Esophagus muscularis mucosa (tissue), 4 donors: ENCODE results near the gene AWAT2. TPM values are rescaled to one million over a fixed set of nuclear protein-coding genes. Genes with fewer than 3 reads are reported as not detected.

ENCODE experiments used
- DNase-seq: peaks from one replicate; pipeline ENCODE4 v3.0.0-alpha.2; 2017; ENCODE audit errors: extremely low spot score
- H3K27ac ChIP-seq, 4 donors: fragments of 200-600 bp; sonication (generic); replicated peaks in 1 of 4; 1 replicate in 3 of 4; 2 replicates in 1 of 4; pipeline ENCODE4 v1.5.1; 2016 to 2019; ENCODE audit warnings: mild to moderate bottlenecking in 1 of 4
- H3K27me3 ChIP-seq, 4 donors: fragments of 200-600 bp; sonication (generic); one replicate each; pipeline versions ENCODE4 v1.5.1 to v1.6.0; 2016 to 2019
- H3K36me3 ChIP-seq, 4 donors: fragments of 200-600 bp; sonication (generic); one replicate each; pipeline ENCODE4 v1.5.1; 2016 to 2019
- H3K4me1 ChIP-seq, 4 donors: fragments of 200-600 bp; sonication (generic); one replicate each; pipeline ENCODE4 v1.5.1; 2016 to 2019
- H3K4me3 ChIP-seq, 4 donors: fragments of 200-600 bp; sonication (generic); 1 replicate in 2 of 4; 2 replicates in 2 of 4; pipeline ENCODE4 v1.5.1; 2016 to 2019; ENCODE audit warnings: mild to moderate bottlenecking in 4 of 4, moderate library complexity in 1 of 4
- H3K9me3 ChIP-seq, 4 donors: fragments of 200-600 bp; sonication (generic); 1 replicate in 3 of 4; 2 replicates in 1 of 4; pipeline ENCODE4 v1.5.1; 2016 to 2019
- CTCF ChIP-seq, 3 experiments: fragments of 200-600 bp in 2 of 3; fragments of 450-650 bp in 1 of 3; sonication (generic) in 2 of 3; IDR thresholded peaks; one replicate each; pipeline ENCODE4 v1.5.1; 2017 to 2019; ENCODE audit warnings: antibody characterized with exemption in 3 of 3, mild to moderate bottlenecking in 2 of 3, moderate library complexity in 1 of 3
- EP300 ChIP-seq: sonication (generic); formaldehyde crosslinking; IDR thresholded peaks from one replicate; pipeline ENCODE4 v1.6.1; 2017; ENCODE audit warnings: antibody characterized with exemption
- POLR2A ChIP-seq: fragments of 450-650 bp; IDR thresholded peaks from one replicate; pipeline ENCODE4 v1.6.1; 2017; ENCODE audit warnings: antibody characterized with exemption, moderate library complexity, mild to moderate bottlenecking, low read depth
- POLR2AphosphoS5 ChIP-seq, 2 donors: sonication (generic); formaldehyde crosslinking; IDR thresholded peaks; one replicate each; pipeline ENCODE4 v1.6.1; 2017; ENCODE audit warnings: antibody characterized with exemption in 2 of 2
- WGBS: methylation state at CpG from one replicate; pipeline ENCODE4 v1.1.5; 2018; 5-methylcytosine and 5-hydroxymethylcytosine counted together
- intact Hi-C: fragments of 100-400 bp; cut with DNase I; formaldehyde crosslinking; loops from one replicate; pipeline ENCODE4 v1.15.1; 2023
- total RNA-seq, 4 donors: library from RNA; depleted of rRNA; stranded (reverse); fragments of >200 nt; gene quantifications; one replicate each; pipeline versions ENCODE4 v1.1.0 to v1.2.1, GENCODE V29; 2016

Gene AWAT2
- total RNA-seq, 4 donors from 2014 or later, result not detected

- Histone ChIP-seq H3K9me3 (no peaks in the 10 kb centered on the region), H3K27me3 (no peaks in the 10 kb centered on the region), H3K36me3 (no peaks in the 10 kb centered on the region), H3K4me3 (no peak overlapping the region), H3K27ac (no peak overlapping the region), H3K4me1 (no peaks in the 10 kb centered on the region)
- 71% methylated on average over 3 of the region's 3 CpGs for WGBS
- intact Hi-C loops, result no loop called here
- DNase-seq, result no peak
- TF ChIP-seq EP300, result no peak
- TF ChIP-seq POLR2A, result no peak
- no peak for TF ChIP-seq CTCF (IDR thresholded peaks at IDR 0.05)
- no peak for TF ChIP-seq POLR2AphosphoS5 (IDR thresholded peaks at IDR 0.05)
Measured at GRCh38 chrX:70079870-70080269, 30.1 kb upstream of the AWAT2 start.

DNA sequence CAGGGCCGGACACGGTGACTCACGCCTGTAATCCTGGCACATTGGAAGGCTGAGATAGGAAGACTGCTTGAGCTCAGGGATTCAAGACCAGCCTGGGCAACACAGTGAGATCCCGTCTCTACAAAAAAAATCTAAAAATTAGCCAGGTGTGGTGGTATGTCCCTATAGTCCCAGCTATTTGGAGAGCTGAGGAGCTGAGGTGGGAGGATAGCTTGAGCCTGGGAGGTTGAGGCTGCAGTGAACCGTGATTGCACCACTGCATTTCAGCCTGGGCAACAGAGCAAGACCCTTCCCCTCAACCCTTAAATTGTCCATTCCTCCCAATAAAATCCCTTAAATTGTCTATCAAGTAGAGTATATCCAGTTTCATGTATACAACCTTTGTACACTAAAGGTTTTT lies 29.6 kb upstream of the AWAT2 start:
- H3K9me3 ChIP-seq, result no peaks in the 10 kb centered on the region
- H3K27ac ChIP-seq, result no peak overlapping the region
- DNase-seq, result no peak
- H3K4me3 ChIP-seq, result no peak overlapping the region
- no peak for TF ChIP-seq POLR2AphosphoS5 (IDR thresholded peaks at IDR 0.05)
- no peak for TF ChIP-seq CTCF (IDR thresholded peaks at IDR 0.05)
- no peak for TF ChIP-seq POLR2A
- TF ChIP-seq EP300, result no peak
- intact Hi-C loops, result no loop called here
- no peaks in the 10 kb centered on the region for H3K27me3 ChIP-seq
- no peaks in the 10 kb centered on the region for H3K36me3 ChIP-seq
- WGBS, result 71% methylated on average over 5 of the region's 5 CpGs
- no peaks in the 10 kb centered on the region for H3K4me1 ChIP-seq

DNA sequence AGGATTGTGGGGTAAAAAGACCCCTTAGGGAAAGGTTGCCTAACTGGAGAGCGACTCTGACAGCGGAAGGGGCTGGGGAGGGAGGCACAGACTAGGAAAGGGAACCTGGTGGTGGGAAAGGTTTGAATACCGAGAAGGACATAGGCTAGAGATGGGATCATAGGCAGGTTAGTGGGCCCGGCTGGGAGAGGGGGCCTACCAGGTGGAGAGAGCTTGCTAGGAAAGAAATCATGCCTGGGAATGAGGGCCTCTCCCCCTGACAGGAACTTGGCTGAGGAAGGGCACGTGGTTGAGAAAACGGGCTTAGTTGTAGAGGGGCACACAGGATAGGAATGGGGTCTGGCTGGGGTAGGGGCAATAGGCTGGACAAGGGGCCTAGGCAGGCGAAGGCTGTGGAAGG lies 16.9 kb upstream of the AWAT2 start:
- intact Hi-C loops, result no loop called here
- no peak for TF ChIP-seq POLR2A
- TF ChIP-seq CTCF (IDR thresholded peaks at IDR 0.05), result no peak
- H3K27ac ChIP-seq, result no peak overlapping the region
- H3K4me1 ChIP-seq, result no peaks in the 10 kb centered on the region
- no peak overlapping the region for H3K4me3 ChIP-seq
- no peaks in the 10 kb centered on the region for H3K9me3 ChIP-seq
- no peaks in the 10 kb centered on the region for H3K27me3 ChIP-seq
- 71% methylated on average over 7 of the region's 7 CpGs for WGBS
- H3K36me3 ChIP-seq, result no peaks in the 10 kb centered on the region
- DNase-seq, result no peak

DNA sequence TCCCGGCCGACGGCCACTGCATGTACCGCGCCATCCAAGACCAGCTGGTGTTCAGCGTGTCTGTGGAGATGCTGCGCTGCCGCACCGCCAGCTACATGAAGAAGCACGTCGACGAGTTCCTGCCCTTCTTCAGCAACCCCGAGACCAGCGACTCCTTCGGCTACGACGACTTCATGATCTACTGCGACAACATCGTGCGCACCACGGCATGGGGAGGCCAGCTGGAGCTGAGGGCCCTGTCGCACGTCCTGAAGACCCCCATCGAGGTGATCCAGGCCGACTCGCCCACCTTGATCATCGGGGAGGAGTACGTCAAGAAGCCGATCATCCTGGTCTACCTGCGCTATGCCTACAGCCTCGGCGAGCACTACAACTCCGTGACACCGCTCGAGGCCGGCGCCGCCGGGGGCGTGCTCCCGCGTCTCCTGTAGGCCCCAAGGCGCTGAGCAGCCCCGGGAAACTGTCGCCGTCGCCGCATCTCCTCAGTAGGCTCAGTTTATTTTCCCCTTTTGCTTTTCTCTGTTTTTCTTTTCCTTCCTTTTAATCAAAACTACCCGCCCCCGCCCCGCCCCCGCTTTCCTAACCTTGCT lies 13.3 kb upstream of the AWAT2 start:
- Histone ChIP-seq H3K9me3 (no peaks in the 10 kb centered on the region), H3K27ac (no peak overlapping the region), H3K4me3 (no peak overlapping the region), H3K27me3 (no peaks in the 10 kb centered on the region), H3K4me1 (no peaks in the 10 kb centered on the region), H3K36me3 (no peaks in the 10 kb centered on the region)
- intact Hi-C loops, result no loop called here
- no peak for DNase-seq
- no peak for TF ChIP-seq POLR2A
- TF ChIP-seq CTCF (IDR thresholded peaks at IDR 0.05), result no peak
- no peak for TF ChIP-seq POLR2AphosphoS5 (IDR thresholded peaks at IDR 0.05)
- no peak for TF ChIP-seq EP300
- WGBS, result 80% methylated on average over 41 of the region's 52 CpGs

DNA sequence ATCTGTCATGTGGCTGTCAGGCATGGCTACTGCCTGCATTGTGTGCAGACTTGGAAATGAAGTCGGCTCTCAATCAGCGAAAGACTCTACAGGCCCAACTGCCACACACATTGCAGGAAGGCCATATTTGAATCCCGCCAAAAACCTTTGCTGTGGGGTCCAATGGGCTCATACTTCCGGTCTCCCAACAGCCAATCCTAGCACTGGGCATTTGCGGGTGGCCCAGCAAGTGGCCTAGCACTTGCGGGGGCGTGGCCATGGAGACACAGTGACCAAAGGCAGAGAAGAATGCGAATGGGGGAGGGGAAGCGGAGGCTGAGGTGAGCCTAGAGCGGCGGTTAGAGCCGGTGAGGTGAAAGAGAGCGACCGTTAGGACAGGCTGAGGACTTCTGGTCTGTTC lies 12.3 kb upstream of the AWAT2 start, which contains the start of gene OTUD6A:
OTUD6A (plus strand) TSS at position 382 of the 400 bp plus-strand sequence. CDS start 68 bp downstream, outside the sequence.
- no peak for TF ChIP-seq EP300
- no peak for TF ChIP-seq POLR2AphosphoS5 (IDR thresholded peaks at IDR 0.05)
- no peak for TF ChIP-seq POLR2A
- TF ChIP-seq CTCF (IDR thresholded peaks at IDR 0.05), result no peak
- intact Hi-C loops, result no loop called here
- DNase-seq, result no peak
- 94% methylated on average over 14 of the region's 14 CpGs for WGBS
- Histone ChIP-seq H3K27me3 (no peaks in the 10 kb centered on the region), H3K4me1 (no peaks in the 10 kb centered on the region), H3K4me3 (no peak within 1 kb of the TSS), H3K36me3 (no peaks in the 10 kb centered on the region), H3K27ac (no peak within 1 kb of the TSS), H3K9me3 (no peaks in the 10 kb centered on the region)
